Measurements from ENCODE around the gene PGK1.
"Not testable (repeated sequence)": the region's sequence is repeated elsewhere in the genome, so short reads cannot be mapped to it uniquely, and the experiment has no call there.

- TF ChIP-seq POLR2A, CTCF (IDR thresholded peaks at IDR 0.05): not testable (repeated sequence)
Observed at GRCh38 chrX:78147002-78147540, 43.0 kb downstream of the PGK1 start.

All from adrenal gland (tissue), 5 donors.